GM21825 (cell line): ENCODE measurements around the gene PLEKHM1.
"Not testable (repeated sequence)": the region's sequence is repeated elsewhere in the genome, so short reads cannot be mapped to it uniquely, and the experiment has no call there.

ENCODE experiments used
- ATAC-seq: cut with Tn5 transposase; IDR thresholded peaks from one replicate; pipeline ENCODE4 v1.9.1; 2021; ENCODE audit warnings: mild to moderate bottlenecking, moderate library complexity; ENCODE audit not compliant: unreplicated experiment

Gene PLEKHM1

GRCh38 chr17:45443371-45444260 is 46.9 kb downstream of the PLEKHM1 start:
- not testable (repeated sequence) for ATAC-seq

DNA sequence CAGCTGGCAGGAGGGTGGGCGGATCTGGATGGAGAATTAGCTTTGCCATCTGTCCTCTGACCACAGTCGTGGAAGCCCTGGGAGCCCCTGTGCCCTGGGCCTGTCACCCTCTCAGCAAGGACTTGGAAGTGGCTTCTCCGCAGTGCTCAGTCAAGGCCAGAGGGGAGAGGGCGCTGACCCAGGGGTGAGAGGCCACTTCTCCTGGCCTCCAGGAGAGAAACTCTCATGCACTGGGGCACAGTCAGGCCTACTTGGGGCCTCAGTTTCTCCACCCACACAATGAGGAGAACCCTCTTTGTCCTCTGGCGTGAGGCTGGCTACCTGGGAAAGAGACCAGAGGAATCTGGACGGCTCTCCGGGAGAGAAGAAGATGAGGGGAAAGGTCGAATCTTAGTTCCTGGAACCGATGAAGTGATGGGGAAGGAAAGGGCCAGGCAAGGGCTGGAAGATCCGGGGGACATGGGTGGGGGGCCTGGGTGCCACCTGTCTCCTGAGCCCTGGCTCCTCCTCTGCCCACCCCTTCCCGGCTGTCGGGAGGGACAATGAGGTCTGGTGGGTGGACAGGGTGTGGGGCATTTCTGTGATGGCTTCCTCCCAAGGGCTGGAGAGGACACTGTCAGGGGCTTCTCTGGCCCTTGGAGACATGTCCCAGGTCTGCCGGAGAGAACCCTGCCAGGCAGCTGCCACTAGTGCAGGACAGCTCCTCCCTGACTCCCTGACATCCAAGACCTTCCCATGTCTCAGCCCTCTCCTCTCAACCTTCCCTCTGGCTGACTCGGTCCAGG is 48.8 kb downstream of the PLEKHM1 start:
- ATAC-seq, result no peak

DNA sequence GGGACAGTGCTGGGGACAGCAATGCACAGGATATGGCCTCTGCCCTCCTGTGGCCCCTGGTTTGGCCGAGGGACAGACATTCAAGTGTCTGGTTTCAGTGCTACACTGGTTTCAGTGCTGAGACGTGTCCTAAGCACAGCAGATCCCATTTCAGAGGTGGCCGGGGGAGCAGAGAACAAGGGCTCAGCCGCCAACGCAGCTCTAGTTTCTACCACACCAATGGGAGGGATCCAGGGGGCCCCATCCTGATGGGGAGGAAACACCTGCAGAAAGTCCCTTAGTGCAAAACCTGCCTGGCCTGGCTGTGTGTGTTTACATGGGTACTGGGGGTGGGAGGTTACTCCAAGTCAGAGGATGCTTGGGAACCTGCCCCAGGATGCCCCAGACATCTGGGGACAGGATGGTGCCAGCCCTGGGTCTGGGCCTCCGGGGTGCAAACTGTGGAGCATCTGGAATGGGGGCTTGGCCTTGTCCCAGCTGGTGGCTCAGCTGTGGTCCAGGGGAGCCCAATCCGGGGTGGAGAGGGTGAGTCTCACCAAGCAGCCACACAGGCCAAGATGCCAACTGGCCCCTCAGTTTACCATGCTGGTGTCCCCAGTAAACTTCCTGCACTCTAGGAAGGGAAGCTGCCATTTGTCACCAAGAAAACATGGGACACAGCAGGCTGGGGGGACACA is 49.5 kb downstream of the PLEKHM1 start:
- ATAC-seq, result peak; percentile 52

DNA sequence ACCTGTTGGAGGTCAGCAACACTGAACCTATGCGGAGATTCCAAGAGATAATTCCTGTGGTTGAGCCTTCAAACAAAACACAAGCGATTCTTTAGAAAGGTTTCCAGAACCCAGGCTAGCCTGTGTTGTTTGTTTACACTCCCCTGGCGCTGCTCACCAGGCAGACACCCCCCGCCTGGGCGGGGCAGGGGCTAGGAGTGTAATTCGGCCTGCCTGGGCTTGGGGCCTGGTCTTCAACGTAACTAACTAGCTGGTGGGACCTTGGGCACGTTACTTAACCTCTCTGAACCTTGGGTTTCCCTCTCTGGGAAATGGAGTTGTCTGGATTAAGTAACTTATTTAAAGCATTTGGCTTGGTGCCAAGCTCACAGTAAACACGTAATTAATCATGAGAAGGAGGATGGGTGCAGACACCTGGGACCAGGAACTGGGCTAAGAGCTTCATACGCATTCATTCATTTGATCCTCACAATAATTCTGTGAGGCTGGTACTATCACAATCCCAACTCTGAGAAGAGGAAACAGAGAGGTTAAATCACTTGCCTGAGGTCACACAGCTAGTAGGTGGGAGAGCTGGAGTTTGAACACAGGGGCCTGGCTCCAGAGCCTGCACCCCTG is 50.3 kb downstream of the PLEKHM1 start:
- no peak for ATAC-seq

DNA sequence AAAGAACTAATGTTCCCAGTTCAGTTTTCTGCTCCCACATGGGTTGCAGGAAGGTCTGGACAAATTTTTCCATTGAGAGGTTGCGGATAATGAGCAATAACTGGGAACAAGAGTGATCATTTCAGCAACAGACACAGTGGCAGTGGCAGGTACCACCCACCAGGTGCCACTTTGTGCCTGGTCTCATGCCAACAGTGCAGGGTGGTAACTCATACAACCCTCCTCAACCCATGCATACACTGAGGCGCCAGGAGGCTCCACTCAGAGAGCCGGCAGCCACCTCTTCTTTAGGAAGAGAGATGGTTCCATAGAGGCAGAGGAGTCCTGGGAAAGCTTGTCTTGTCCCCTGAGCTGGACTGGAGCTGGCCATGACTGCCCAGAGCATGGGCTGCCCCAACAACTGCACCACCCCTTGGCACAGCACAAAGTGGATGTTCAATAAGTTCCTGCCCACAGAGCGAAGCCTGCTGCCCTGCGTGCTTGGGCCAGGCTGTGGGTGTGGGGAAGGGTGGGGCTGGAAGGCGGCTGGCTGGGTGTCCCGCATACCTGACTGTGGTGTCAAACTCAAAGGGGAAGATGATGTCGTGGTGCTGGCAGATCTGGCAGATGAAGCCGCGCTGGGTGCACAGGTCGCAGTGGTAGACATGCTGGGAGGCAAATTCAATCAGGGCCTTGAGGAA is 51.5 kb downstream of the PLEKHM1 start:
- ATAC-seq, result no peak

GRCh38 chr17:45437465-45438283 is 52.8 kb downstream of the PLEKHM1 start:
- ATAC-seq, result no peak

DNA sequence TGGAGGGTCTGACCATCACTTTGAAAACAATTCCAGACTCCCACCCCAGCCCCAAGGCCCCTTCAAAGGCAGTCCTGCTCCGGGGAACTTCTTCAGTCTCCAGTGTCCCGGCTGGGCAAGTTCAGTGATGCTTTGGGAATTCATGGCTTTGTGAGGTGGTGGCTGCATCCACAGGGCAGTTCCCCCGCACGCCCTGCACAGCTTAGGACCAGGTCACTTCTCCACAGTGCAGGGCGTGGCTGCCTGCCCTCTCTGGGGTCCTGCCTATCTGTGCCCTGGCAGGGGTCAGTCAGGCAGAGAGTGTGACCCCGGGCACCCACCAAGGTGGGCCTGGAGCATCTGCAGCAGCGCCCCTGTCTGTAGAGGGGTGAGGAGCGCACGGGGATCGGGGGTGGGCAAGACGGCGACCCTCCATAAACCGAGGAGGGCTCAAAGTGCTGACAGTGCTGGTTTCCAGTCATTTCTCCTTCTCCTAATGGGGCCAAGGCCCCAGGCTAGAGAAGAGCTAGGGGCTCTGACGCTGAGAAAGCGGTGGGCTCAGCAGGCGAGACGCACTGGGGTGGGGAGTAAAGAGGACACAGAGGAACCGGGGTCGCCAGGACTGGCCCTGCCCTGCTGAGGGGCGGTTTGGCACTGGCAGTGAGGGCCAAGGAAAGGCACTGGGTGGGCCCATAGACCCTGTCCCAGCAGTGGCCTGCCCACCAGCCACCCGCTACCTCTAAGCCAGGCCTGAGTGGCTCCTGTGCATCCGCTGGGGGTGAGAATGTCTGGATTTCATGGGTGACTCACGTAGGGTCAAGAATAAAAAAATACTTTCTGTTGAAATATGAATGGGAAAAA is 53.7 kb downstream of the PLEKHM1 start:
- no peak for ATAC-seq

DNA sequence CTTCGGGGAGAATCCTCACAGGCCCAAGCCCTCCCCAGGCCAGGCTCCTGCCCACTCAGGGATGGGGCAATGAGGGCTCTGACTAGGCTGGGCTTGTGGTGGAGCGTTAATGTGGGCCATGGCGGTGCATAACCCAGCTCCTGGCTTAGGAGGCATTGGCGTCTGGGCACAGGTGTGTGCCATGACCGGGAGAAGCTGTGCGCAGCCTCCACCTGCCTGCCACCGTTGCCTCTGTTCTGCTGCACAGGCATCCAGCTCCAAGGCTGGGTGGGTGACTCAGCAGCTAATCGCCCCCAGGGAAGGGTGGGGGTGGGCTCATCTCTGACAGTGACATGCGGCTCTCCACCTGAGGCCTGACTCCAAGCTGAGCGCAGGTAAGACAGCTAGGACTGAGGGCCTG is 54.4 kb downstream of the PLEKHM1 start:
- no peak for ATAC-seq

DNA sequence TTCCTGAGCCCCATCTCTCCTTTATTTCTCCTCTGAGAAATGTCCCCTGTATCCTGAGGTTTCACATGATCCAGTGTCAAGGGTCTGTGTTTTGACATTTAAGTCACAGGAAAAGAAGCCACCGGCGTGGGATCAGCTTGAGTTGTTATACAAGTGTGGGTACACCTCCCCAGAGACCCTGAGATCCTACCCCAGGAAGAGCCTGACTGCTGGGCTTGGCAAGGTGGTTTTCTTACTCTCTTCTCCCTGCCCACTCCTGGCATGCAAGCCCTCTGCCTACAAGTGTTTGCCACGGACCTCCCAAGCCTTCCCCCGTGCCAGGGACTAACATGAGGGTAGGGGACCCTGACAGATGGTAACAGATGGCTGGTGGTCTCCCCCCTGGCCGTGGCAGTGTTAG is 55.0 kb downstream of the PLEKHM1 start:
- no peak for ATAC-seq

GRCh38 chr17:45433159-45433535 is 57.4 kb downstream of the PLEKHM1 start:
- no peak for ATAC-seq

- ATAC-seq, result no peak
Measured at GRCh38 chr17:45432405-45433158, 57.9 kb downstream of the PLEKHM1 start, which contains the start of gene ARHGAP27. Gene ARHGAP27 (minus strand): TSS chr17:45432870. CDS start chr17:45430279, 2,591 bp downstream.

DNA sequence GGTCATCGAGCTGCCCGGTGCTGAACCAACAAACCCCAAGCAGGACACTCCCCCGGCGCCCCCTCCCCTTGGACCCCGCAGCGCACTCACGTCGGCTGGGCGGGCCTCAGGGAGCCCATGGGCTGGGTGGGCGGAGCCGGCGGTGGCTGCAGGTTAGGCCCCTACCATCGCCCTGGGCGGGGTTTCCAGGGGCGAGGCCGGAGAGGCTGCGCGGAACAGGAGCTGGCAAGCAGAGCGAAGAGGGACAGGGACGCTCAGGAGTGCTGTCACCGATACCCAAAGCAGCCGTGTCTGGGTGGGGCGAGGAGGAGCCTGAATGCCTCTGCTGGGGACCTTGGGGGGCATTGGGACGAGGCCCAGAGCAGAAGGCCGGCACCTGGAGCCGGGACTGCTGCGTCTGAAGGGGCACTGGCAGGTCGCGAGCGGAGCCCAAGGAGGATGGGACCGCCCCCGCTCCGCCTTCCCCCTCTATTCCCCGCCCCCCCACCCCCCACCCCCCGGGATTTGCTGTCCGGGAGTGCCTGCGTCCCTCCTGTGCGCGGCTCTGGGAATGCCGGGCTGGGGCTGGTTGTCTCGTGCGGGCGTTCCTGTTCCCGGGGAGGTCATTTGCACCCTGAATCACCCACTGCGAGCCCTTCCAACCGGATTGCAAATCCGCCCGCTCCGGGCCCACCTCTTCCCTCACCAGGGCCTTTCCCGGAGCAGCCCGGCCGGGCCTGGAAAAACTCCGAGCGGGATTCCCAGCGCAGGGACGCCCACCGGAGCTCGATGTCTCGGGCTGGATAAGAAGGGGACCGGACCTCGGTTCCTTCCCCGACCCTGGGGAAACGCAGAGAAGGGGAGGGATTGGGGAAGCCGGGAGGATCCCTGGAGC is 58.8 kb downstream of the PLEKHM1 start:
- ATAC-seq, result peak; percentile 45

DNA sequence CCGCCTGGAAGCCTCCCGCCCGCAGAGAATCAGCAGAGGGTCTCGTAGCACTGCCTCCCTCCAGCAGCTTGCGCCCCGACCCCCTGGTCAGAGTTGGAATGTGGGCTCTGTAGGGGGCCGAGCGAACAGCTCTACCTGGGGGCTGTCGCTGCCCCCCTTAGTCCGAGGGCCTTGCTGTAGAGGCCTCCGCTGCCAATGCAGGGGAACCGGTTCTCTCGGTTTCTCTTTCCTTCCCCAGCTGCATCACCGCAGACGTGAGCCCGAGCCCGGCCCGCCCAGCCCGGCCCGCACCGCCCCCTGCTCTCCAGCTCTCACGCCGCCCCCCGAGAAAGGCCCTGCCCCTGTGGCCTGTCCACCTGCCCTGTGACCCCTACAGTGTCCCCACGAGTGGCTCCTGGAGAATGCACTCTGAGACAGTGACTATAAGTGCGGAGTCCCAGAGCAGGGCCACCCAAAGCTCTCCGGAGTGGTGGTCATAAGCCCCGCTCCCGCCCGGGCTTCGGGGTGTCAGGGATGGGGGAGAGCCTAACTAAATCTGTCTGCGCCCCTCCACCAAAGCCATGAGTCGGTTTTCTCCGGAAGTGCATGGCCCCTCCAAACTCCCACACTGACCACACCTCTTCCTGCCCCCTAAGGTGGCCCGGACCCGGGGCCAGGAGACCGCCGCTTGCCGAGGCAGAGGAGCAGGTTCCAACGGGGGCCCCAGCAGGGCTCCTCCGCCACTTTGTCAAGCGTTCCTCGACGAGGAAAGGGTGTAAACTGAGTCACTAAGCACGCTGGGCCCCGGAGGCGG is 59.6 kb downstream of the PLEKHM1 start:
- ATAC-seq, result peak; percentile 8

- ATAC-seq, result no peak
Measured at GRCh38 chr17:45430006-45430737, 60.3 kb downstream of the PLEKHM1 start.

GRCh38 chr17:45429339-45430005 is 61.0 kb downstream of the PLEKHM1 start:
- ATAC-seq, result no peak
